Lower leg skin (tissue), 4 donors: ENCODE measurements around the gene GABRB3. TPM values are rescaled to one million over a fixed set of nuclear protein-coding genes. Genes with fewer than 3 reads are reported as not detected.

Experiments
- DNase-seq, 2 donors: peaks; one replicate each; pipeline ENCODE4 v3.0.0-alpha.2; 2019; ENCODE audit warnings: low spot score in 2 of 2
- H3K4me3 ChIP-seq: fragments of 200-600 bp; sonication (generic); 2 replicates; pipeline ENCODE4 v1.5.1; 2017; ENCODE audit warnings: mild to moderate bottlenecking, low read depth; ENCODE audit not compliant: poor library complexity, severe bottlenecking
- CTCF ChIP-seq, 3 donors: fragments of 450-650 bp; IDR thresholded peaks; one replicate each; pipeline ENCODE4 v1.5.1; 2016; ENCODE audit warnings: antibody characterized with exemption in 3 of 3, mild to moderate bottlenecking in 3 of 3, moderate library complexity in 2 of 3
- POLR2A ChIP-seq, 2 donors: fragments of 450-650 bp; IDR thresholded peaks; one replicate each; pipeline ENCODE4 v1.6.1; 2016 to 2017; ENCODE audit warnings: antibody characterized with exemption in 2 of 2, mild to moderate bottlenecking in 1 of 2, moderate library complexity in 1 of 2
- WGBS, 2 donors: methylation state at CpG; one replicate each; pipeline ENCODE4 v1.1.5; 2018; 5-methylcytosine and 5-hydroxymethylcytosine counted together
- intact Hi-C: fragments of 100-400 bp; cut with DNase I; formaldehyde crosslinking; loops from one replicate; pipeline ENCODE4 v1.15.0; 2023; ENCODE audit warnings: low total_unique reads
- total RNA-seq, 4 donors: library from RNA; depleted of rRNA; stranded (reverse); fragments of >200 nt; gene quantifications; one replicate each; pipeline ENCODE4 v1.1.0, GENCODE V29; 2016

Gene GABRB3
- total RNA-seq = 1 to 10 TPM in 2 of 4 donors, under 1 TPM in 2; 0.13 to 4.6 (median 1.1) TPM

GRCh38 chr15:26772154-26773066, at the start of gene GABRB3:
GABRB3 (minus strand) TSS chr15:26773066.
- intact Hi-C loops = no loop called here
- H3K4me3 ChIP-seq = no peak within 1 kb of the TSS
- no peak for DNase-seq
- no peak for TF ChIP-seq CTCF (IDR thresholded peaks at IDR 0.05)
- no peak for TF ChIP-seq POLR2A (IDR thresholded peaks at IDR 0.05)
- 2% methylated on average over 20 to 58 of the region's 112 CpGs for WGBS, 2 donors

GRCh38 chr15:26807517-26808427, 34.9 kb upstream of the GABRB3 start:
- no peak overlapping the region for H3K4me3 ChIP-seq
- no peak for DNase-seq
- 60 to 65% methylated on average over 15 of the region's 15 CpGs for WGBS, 2 donors
- TF ChIP-seq CTCF (IDR thresholded peaks at IDR 0.05) = no peak
- intact Hi-C loops = no loop called here

GRCh38 chr15:26806574-26806973, 33.7 kb upstream of the GABRB3 start:
- H3K4me3 ChIP-seq = no peak overlapping the region
- intact Hi-C loops = no loop called here
- no peak for TF ChIP-seq CTCF (IDR thresholded peaks at IDR 0.05)
- no peak for TF ChIP-seq POLR2A (IDR thresholded peaks at IDR 0.05)
- no peak for DNase-seq
- WGBS, 2 donors = 88 to 89% methylated on average over 5 of the region's 5 CpGs

GRCh38 chr15:26806151-26806550, 33.3 kb upstream of the GABRB3 start:
- TF ChIP-seq CTCF (IDR thresholded peaks at IDR 0.05) = no peak
- no peak for TF ChIP-seq POLR2A (IDR thresholded peaks at IDR 0.05)
- intact Hi-C loops = no loop called here
- DNase-seq = no peak
- no peak overlapping the region for H3K4me3 ChIP-seq
- WGBS, 2 donors = 49 to 61% methylated on average over 4 of the region's 4 CpGs

- H3K4me3 ChIP-seq = no peak overlapping the region
- 87 to 90% methylated on average over 5 of the region's 5 CpGs for WGBS, 2 donors
- TF ChIP-seq POLR2A (IDR thresholded peaks at IDR 0.05) = no peak
- DNase-seq = no peak
- intact Hi-C loops = no loop called here
Observed at GRCh38 chr15:26805470-26805869, 32.6 kb upstream of the GABRB3 start.
